Activated T-cell treated with anti-CD3 and anti-CD28 coated beads, Interleukin-2, amount 50 U/mL, for 72 hours (primary cell): ENCODE results near the gene CLOCK. TPM values are rescaled to one million over a fixed set of nuclear protein-coding genes. Genes with fewer than 3 reads are reported as not detected.

ENCODE experiments used
- ATAC-seq, 2 donors: fragments of 150-1000 bp; cut with Tn5 transposase; replicated peaks in 1 of 2; 2 replicates each; pipeline ENCODE4 v1.10.0; 2021; ENCODE audit warnings: moderate library complexity in 2 of 2, mild to moderate bottlenecking in 1 of 2
- DNase-seq, 2 donors: peaks; one replicate each; pipeline ENCODE4 v3.0.0; 2021 to 2022; ENCODE audit warnings: mixed read lengths in 1 of 2
- H3K27ac Mint-ChIP-seq: one replicate; pipeline ENCODE4 v1.8.0; 2022; ENCODE audit warnings: mild to moderate bottlenecking, moderate library complexity, mixed read lengths
- H3K27me3 Mint-ChIP-seq: one replicate; pipeline ENCODE4 v1.8.0; 2022; ENCODE audit warnings: low read depth, mixed read lengths
- H3K36me3 Mint-ChIP-seq, 2 donors: one replicate each; pipeline ENCODE4 v1.8.0; 2022; ENCODE audit warnings: mixed read lengths in 2 of 2, mild to moderate bottlenecking in 1 of 2; ENCODE audit not compliant: insufficient read depth in 2 of 2
- H3K4me1 Mint-ChIP-seq: one replicate; pipeline ENCODE4 v1.8.0; 2022; ENCODE audit warnings: low read depth, mixed read lengths
- H3K4me3 Mint-ChIP-seq, 2 donors: one replicate each; pipeline ENCODE4 v1.8.0; 2022; ENCODE audit warnings: mild to moderate bottlenecking in 2 of 2, mixed read lengths in 2 of 2, moderate library complexity in 2 of 2
- H3K9me3 Mint-ChIP-seq, 2 donors: one replicate each; pipeline ENCODE4 v1.8.0; 2022; ENCODE audit warnings: mixed read lengths in 2 of 2
- total RNA-seq, 2 donors: library from RNA; stranded (reverse); gene quantifications; one replicate each; pipeline ENCODE4 v1.2.3, GENCODE V29; 2022

Gene CLOCK
- total RNA-seq, 2 donors from 2014 or later = 7.7 to 8.6 TPM

GRCh38 chr4:55447108-55447708, 99.5 kb downstream of the CLOCK start:
- Mint-ChIP-seq H3K4me3 (no peak overlapping the region), H3K27me3 (no peaks in the 10 kb centered on the region), H3K9me3 (no peaks in the 10 kb centered on the region), H3K36me3 (peaks cover 0 to 16% of the 10 kb centered on the region in 2 donors), H3K27ac (no peak overlapping the region), H3K4me1 (peaks cover 5% of the 10 kb centered on the region)
- DNase-seq = no peak
- ATAC-seq = no peak

- H3K27me3 Mint-ChIP-seq = no peaks in the 10 kb centered on the region
- H3K4me3 Mint-ChIP-seq = no peak overlapping the region
- H3K27ac Mint-ChIP-seq = no peak overlapping the region
- DNase-seq (no peak), ATAC-seq (no peak)
- H3K36me3 Mint-ChIP-seq = peaks cover 0 to 10% of the 10 kb centered on the region in 2 donors
- H3K9me3 Mint-ChIP-seq = no peaks in the 10 kb centered on the region
- H3K4me1 Mint-ChIP-seq = peaks cover 5% of the 10 kb centered on the region
Measured at GRCh38 chr4:55446578-55446922, 100.2 kb downstream of the CLOCK start.

GRCh38 chr4:55445921-55446577, 100.7 kb downstream of the CLOCK start:
- ATAC-seq = no peak
- H3K9me3 Mint-ChIP-seq = no peaks in the 10 kb centered on the region
- H3K27me3 Mint-ChIP-seq = no peaks in the 10 kb centered on the region
- no peak overlapping the region for H3K4me3 Mint-ChIP-seq
- peaks cover 0 to 10% of the 10 kb centered on the region in 2 donors for H3K36me3 Mint-ChIP-seq
- no peak overlapping the region for H3K27ac Mint-ChIP-seq
- no peak for DNase-seq
- peaks cover 5% of the 10 kb centered on the region for H3K4me1 Mint-ChIP-seq

GRCh38 chr4:55444827-55445226, 101.9 kb downstream of the CLOCK start:
- Mint-ChIP-seq H3K9me3 (no peaks in the 10 kb centered on the region), H3K4me3 (no peak overlapping the region), H3K27ac (no peak overlapping the region), H3K27me3 (no peaks in the 10 kb centered on the region), H3K4me1 (peaks cover 5% of the 10 kb centered on the region), H3K36me3 (peaks cover 4 to 13% of the 10 kb centered on the region in 2 donors)
- DNase-seq (no peak), ATAC-seq (no peak)

- no peaks in the 10 kb centered on the region for H3K9me3 Mint-ChIP-seq
- H3K27me3 Mint-ChIP-seq = no peaks in the 10 kb centered on the region
- H3K36me3 Mint-ChIP-seq = peaks cover 4 to 14% of the 10 kb centered on the region in 2 donors
- peak overlapping the region; percentile 61 for H3K27ac Mint-ChIP-seq
- DNase-seq (no peak), ATAC-seq (no peak)
- no peaks in the 10 kb centered on the region for H3K4me1 Mint-ChIP-seq
- H3K4me3 Mint-ChIP-seq = no peak overlapping the region
Measured at GRCh38 chr4:55442541-55442940, 104.2 kb downstream of the CLOCK start.

- H3K9me3 Mint-ChIP-seq = no peaks in the 10 kb centered on the region
- no peak overlapping the region for H3K4me3 Mint-ChIP-seq
- H3K4me1 Mint-ChIP-seq = no peaks in the 10 kb centered on the region
- no peaks in the 10 kb centered on the region for H3K27me3 Mint-ChIP-seq
- ATAC-seq (no peak), DNase-seq (no peak)
- H3K27ac Mint-ChIP-seq = peak overlapping the region; percentile 5
- peaks cover 4 to 14% of the 10 kb centered on the region in 2 donors for H3K36me3 Mint-ChIP-seq
Measured at GRCh38 chr4:55440786-55441185, 105.9 kb downstream of the CLOCK start.

GRCh38 chr4:55439023-55439422, 107.7 kb downstream of the CLOCK start:
- DNase-seq (no peak), ATAC-seq (no peak)
- H3K4me3 Mint-ChIP-seq = no peak overlapping the region
- peaks cover 4 to 16% of the 10 kb centered on the region in 2 donors for H3K36me3 Mint-ChIP-seq
- no peaks in the 10 kb centered on the region for H3K27me3 Mint-ChIP-seq
- peaks cover 12% of the 10 kb centered on the region for H3K4me1 Mint-ChIP-seq
- H3K9me3 Mint-ChIP-seq = no peaks in the 10 kb centered on the region
- no peak overlapping the region for H3K27ac Mint-ChIP-seq

- Mint-ChIP-seq H3K27ac (peak overlapping the region; percentile 78), H3K9me3 (no peaks in the 10 kb centered on the region), H3K27me3 (no peaks in the 10 kb centered on the region)
Measured at GRCh38 chr4:55438314-55438713, 108.4 kb downstream of the CLOCK start.

GRCh38 chr4:55437823-55438222, 108.9 kb downstream of the CLOCK start:
- peaks cover 12% of the 10 kb centered on the region for H3K4me1 Mint-ChIP-seq
- no peaks in the 10 kb centered on the region for H3K9me3 Mint-ChIP-seq
- no peaks in the 10 kb centered on the region for H3K27me3 Mint-ChIP-seq
- H3K36me3 Mint-ChIP-seq = peaks cover 4 to 16% of the 10 kb centered on the region in 2 donors
- ATAC-seq (no peak), DNase-seq (no peak)
- no peak overlapping the region for H3K4me3 Mint-ChIP-seq
- H3K27ac Mint-ChIP-seq = no peak overlapping the region

More at GRCh38 chr4:55438314-55438713, 108.4 kb downstream of the CLOCK start:
- H3K4me1 Mint-ChIP-seq = peaks cover 12% of the 10 kb centered on the region
- ATAC-seq (no peak), DNase-seq (no peak)
- H3K4me3 Mint-ChIP-seq = no peak overlapping the region
- H3K36me3 Mint-ChIP-seq = peaks cover 4 to 16% of the 10 kb centered on the region in 2 donors

GRCh38 chr4:55437356-55437796, 109.3 kb downstream of the CLOCK start:
- Mint-ChIP-seq H3K36me3 (peaks cover 4 to 16% of the 10 kb centered on the region in 2 donors), H3K27me3 (no peaks in the 10 kb centered on the region), H3K9me3 (no peaks in the 10 kb centered on the region), H3K4me3 (no peak overlapping the region), H3K4me1 (peaks cover 12% of the 10 kb centered on the region), H3K27ac (no peak overlapping the region)
- no peak for ATAC-seq
- no peak for DNase-seq

- ATAC-seq = peak; percentile 93 to 96
- H3K27ac Mint-ChIP-seq = peak overlapping the region; percentile 2
- H3K9me3 Mint-ChIP-seq = no peaks in the 10 kb centered on the region
- H3K4me1 Mint-ChIP-seq = peaks cover 12% of the 10 kb centered on the region
- peak; percentile 35 to 42 for DNase-seq
- H3K27me3 Mint-ChIP-seq = no peaks in the 10 kb centered on the region
- no peak overlapping the region for H3K4me3 Mint-ChIP-seq
- peaks cover 0 to 10% of the 10 kb centered on the region in 2 donors for H3K36me3 Mint-ChIP-seq
Measured at GRCh38 chr4:55435141-55435841, 111.4 kb downstream of the CLOCK start.

- peaks cover 0 to 8% of the 10 kb centered on the region in 2 donors for H3K36me3 Mint-ChIP-seq
- H3K4me3 Mint-ChIP-seq = no peak overlapping the region
- ATAC-seq = no peak
- H3K4me1 Mint-ChIP-seq = peaks cover 12% of the 10 kb centered on the region
- H3K27ac Mint-ChIP-seq = peak overlapping the region; percentile 64
- no peaks in the 10 kb centered on the region for H3K27me3 Mint-ChIP-seq
- no peaks in the 10 kb centered on the region for H3K9me3 Mint-ChIP-seq
- no peak for DNase-seq
Measured at GRCh38 chr4:55431710-55432336, 114.9 kb downstream of the CLOCK start.

- Mint-ChIP-seq H3K9me3 (no peaks in the 10 kb centered on the region), H3K4me1 (no peaks in the 10 kb centered on the region), H3K36me3 (peaks cover 8 to 27% of the 10 kb centered on the region in 2 donors), H3K4me3 (no peak overlapping the region), H3K27me3 (no peaks in the 10 kb centered on the region), H3K27ac (no peak overlapping the region)
- ATAC-seq (no peak), DNase-seq (no peak)
Measured at GRCh38 chr4:55424791-55425190, 121.9 kb downstream of the CLOCK start.
